GM23338 (cell line): ENCODE data around the gene MARCHF2. TPM values are rescaled to one million over a fixed set of nuclear protein-coding genes. Genes with fewer than 3 reads are reported as not detected.
A peak's percentile ranks its signal among the peaks of the same experiment; 100 is the strongest.

Experiments
- ATAC-seq: fragments of 200-7000 bp; cut with Tn5 transposase; 3 replicates; pipeline ENCODE4 v1.9.1; 2020
- DNase-seq: peaks from one replicate; pipeline ENCODE4 v3.0.0-alpha.2; 2015; ENCODE audit warnings: low spot score
- H2AFZ ChIP-seq: fragments of 200-600 bp; sonication (generic); 2 replicates; pipeline ENCODE4 v1.8.0; 2016; ENCODE audit warnings: antibody characterized with exemption, mild to moderate bottlenecking, moderate library complexity
- H3F3A ChIP-seq: fragments of 200-600 bp; sonication (generic); replicated peaks from 2 replicates; pipeline ENCODE4 v1.8.0; 2017; ENCODE audit warnings: antibody characterized with exemption, mixed run types, low read depth
- H3K27ac ChIP-seq: fragments of 200-600 bp; sonication (generic); 2 replicates; pipeline ENCODE4 v1.6.1; 2016; ENCODE audit warnings: low read depth
- H3K27me3 ChIP-seq: fragments of 200-600 bp; sonication (generic); 2 replicates; pipeline ENCODE4 v1.8.0; 2016; ENCODE audit warnings: mild to moderate bottlenecking, mixed run types, moderate library complexity; ENCODE audit not compliant: insufficient read depth
- H3K36me3 ChIP-seq: fragments of 200-600 bp; sonication (generic); 2 replicates; pipeline ENCODE4 v1.8.0; 2016; ENCODE audit warnings: mild to moderate bottlenecking; ENCODE audit not compliant: insufficient read depth
- H3K4me1 ChIP-seq: fragments of 200-600 bp; sonication (generic); 2 replicates; pipeline ENCODE4 v1.8.0; 2016; ENCODE audit warnings: mild to moderate bottlenecking, moderate library complexity; ENCODE audit not compliant: insufficient read depth
- H3K4me2 ChIP-seq: fragments of 200-600 bp; sonication (generic); 2 replicates; pipeline ENCODE4 v1.7.1; 2017; ENCODE audit warnings: mixed run types
- H3K4me3 ChIP-seq: fragments of 200-600 bp; sonication (generic); 2 replicates; pipeline ENCODE4 v1.6.1; 2016; ENCODE audit warnings: mixed run types
- H3K79me2 ChIP-seq: fragments of 200-600 bp; sonication (generic); replicated peaks from 2 replicates; pipeline ENCODE4 v1.8.0; 2017; ENCODE audit warnings: mild to moderate bottlenecking; ENCODE audit not compliant: insufficient read depth
- H3K9me2 ChIP-seq: fragments of 200-600 bp; sonication (generic); 2 replicates; pipeline ENCODE4 v1.8.0; 2017; ENCODE audit not compliant: insufficient read depth
- H4K20me1 ChIP-seq: fragments of 200-600 bp; sonication (generic); replicated peaks from 2 replicates; pipeline ENCODE4 v1.8.0; 2017; ENCODE audit warnings: mild to moderate bottlenecking; ENCODE audit not compliant: insufficient read depth
- H3K27ac Mint-ChIP-seq: 2 replicates; pipeline ENCODE4 v1.8.0; 2020; ENCODE audit warnings: inconsistent platforms, mild to moderate bottlenecking, moderate library complexity, mixed read lengths
- H3K27me3 Mint-ChIP-seq: 3 replicates; pipeline ENCODE4 v1.8.0; 2022; ENCODE audit warnings: low read depth, mild to moderate bottlenecking, moderate library complexity, mixed read lengths, inconsistent platforms; ENCODE audit not compliant: insufficient read depth, poor library complexity
- H3K36me3 Mint-ChIP-seq: 3 replicates; pipeline ENCODE4 v1.8.0; 2021; ENCODE audit warnings: low read depth, mild to moderate bottlenecking, inconsistent platforms, moderate library complexity, mixed read lengths
- H3K4me1 Mint-ChIP-seq: 3 replicates; pipeline ENCODE4 v1.8.0; 2020; ENCODE audit warnings: mild to moderate bottlenecking, inconsistent platforms, mixed read lengths
- H3K4me3 Mint-ChIP-seq: 3 replicates; pipeline ENCODE4 v1.8.0; 2021; ENCODE audit warnings: moderate library complexity, mild to moderate bottlenecking, inconsistent platforms, mixed read lengths
- H3K9me3 Mint-ChIP-seq: 3 replicates; pipeline ENCODE4 v1.8.0; 2020; ENCODE audit warnings: moderate library complexity, mild to moderate bottlenecking, inconsistent platforms, mixed read lengths
- ETS1 ChIP-seq: IDR thresholded peaks from 2 replicates; pipeline ENCODE4 v1.6.1; 2016; ENCODE audit warnings: antibody characterized with exemption
- POLR2AphosphoS5 ChIP-seq: IDR thresholded peaks from 2 replicates; pipeline ENCODE4 v1.6.1; 2016; ENCODE audit warnings: antibody characterized with exemption, low read depth
- STAT1 ChIP-seq: IDR thresholded peaks from one replicate; pipeline ENCODE4 v1.6.1; 2016; ENCODE audit warnings: antibody characterized with exemption; ENCODE audit not compliant: unreplicated experiment
- ZNF114 ChIP-seq: fragments of 250-450 bp; sonication (Bioruptor Pico); IDR thresholded peaks from 2 replicates; pipeline ENCODE4 v1.5.0; 2020; ENCODE audit warnings: mild to moderate bottlenecking, moderate library complexity
- ZNF331 ChIP-seq: fragments of 250-450 bp; sonication (Bioruptor Pico); IDR thresholded peaks from 2 replicates; pipeline ENCODE4 v1.5.0; 2020; ENCODE audit warnings: low read depth, mild to moderate bottlenecking, moderate library complexity
- polyA plus RNA-seq: library from polyadenylated mRNA; unstranded; fragments of >200 nt; fragmentation: Nextera tagmentation; extraction: Ambion mirVana; gene quantifications from 2 replicates; pipeline ENCODE4 v1.2.1, GENCODE V29; 2016
- total RNA-seq: library from RNA; depleted of rRNA; stranded (reverse); fragments of >200 nt; shearing (Covaris generic); gene quantifications from 2 replicates; pipeline ENCODE4 v1.2.3, GENCODE V29; 2014
- TF ChIP-seq, protein P1 (sequence below), 2 experiments: fragments of 200-600 bp in 1 of 2; sonication (generic) in 1 of 2; conservative IDR thresholded peaks; 2 replicates each; pipeline versions ENCODE4 v1.5.1 to v1.6.1; 2016 to 2017; ENCODE audit warnings: antibody characterized with exemption in 2 of 2, low read depth in 2 of 2, mild to moderate bottlenecking in 2 of 2, moderate library complexity in 1 of 2

Gene MARCHF2
- total and polyA plus RNA-seq, 2 experiments from 2014 or later = 18.9 to 50.1 TPM

DNA sequence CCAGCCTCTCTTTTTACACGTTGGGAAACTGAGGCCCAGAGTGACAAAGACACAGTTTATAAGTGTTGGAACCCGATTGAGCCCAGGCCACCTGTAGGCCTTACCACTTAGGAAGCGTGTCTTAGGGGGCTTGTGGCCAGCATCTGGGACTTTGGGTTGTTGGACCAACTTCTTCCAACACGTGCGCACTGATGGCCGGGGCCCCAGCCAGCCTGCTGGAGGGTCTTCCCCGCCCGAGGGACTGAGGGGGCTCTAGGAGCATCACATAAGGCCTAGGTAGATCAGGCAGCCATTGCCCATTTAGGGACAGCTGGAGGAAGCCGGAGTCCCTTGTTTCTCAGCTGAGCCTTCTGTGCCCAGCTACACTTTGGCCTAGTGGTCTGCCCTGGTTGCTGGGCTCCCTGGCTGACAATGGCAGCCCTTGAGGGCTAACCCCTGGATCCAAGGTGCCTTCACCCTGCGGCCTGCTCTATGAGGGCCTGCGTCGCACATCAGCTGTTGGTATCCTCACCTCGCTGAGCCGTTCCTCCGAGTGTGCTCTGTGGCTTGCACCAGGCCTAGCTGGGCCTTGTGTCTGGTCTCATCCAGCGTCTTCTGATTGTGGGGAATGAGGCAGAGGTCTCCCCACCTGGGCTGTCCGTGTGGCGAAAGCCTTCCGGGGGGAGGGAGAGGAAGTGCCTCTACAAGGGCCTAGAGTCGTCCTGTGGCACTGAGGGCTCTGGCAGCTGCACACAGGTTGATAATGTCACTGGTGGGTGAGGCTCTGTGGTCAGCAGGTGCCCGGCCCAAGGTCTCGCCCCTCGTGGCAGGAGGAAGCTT, 21.7 kb upstream of the MARCHF2 start:
- peaks cover 8% of the 10 kb centered on the region for H3K4me1 Mint-ChIP-seq
- H3K4me3 Mint-ChIP-seq = peak overlapping the region; percentile 92
- no peak for TF ChIP-seq ZNF114 (CRISPR knock-in tag)
- ATAC-seq = no peak
- H3F3A ChIP-seq = peaks cover 9% of the 10 kb centered on the region; the same call in 1 of the 2 replicates
- 0 out of 2 replicates have a peak overlapping the region, but pooled peaks have one; percentile 80 for H3K27ac ChIP-seq
- H3K36me3 Mint-ChIP-seq = peaks cover 16% of the 10 kb centered on the region
- peaks cover 18% of the 10 kb centered on the region for H4K20me1 ChIP-seq
- no peak for DNase-seq
- peak overlapping the region; percentile 81 for H3K4me2 ChIP-seq
- H3K27ac Mint-ChIP-seq = peak overlapping the region; percentile 62
- no peaks in the 10 kb centered on the region for H3K36me3 ChIP-seq
- H3K27me3 Mint-ChIP-seq = peaks cover 15% of the 10 kb centered on the region
- peaks cover 7% of the 10 kb centered on the region; the same call in 1 of the 2 replicates for H3K4me1 ChIP-seq
- H3K9me2 ChIP-seq = no peaks in the 10 kb centered on the region
- peaks cover 55% of the 10 kb centered on the region for H3K79me2 ChIP-seq
- H3K4me3 ChIP-seq = peak overlapping the region; percentile 50
- H2AFZ ChIP-seq = no peak overlapping the region
- H3K9me3 Mint-ChIP-seq = peaks cover 13% of the 10 kb centered on the region
- no peaks in the 10 kb centered on the region for H3K27me3 ChIP-seq

DNA sequence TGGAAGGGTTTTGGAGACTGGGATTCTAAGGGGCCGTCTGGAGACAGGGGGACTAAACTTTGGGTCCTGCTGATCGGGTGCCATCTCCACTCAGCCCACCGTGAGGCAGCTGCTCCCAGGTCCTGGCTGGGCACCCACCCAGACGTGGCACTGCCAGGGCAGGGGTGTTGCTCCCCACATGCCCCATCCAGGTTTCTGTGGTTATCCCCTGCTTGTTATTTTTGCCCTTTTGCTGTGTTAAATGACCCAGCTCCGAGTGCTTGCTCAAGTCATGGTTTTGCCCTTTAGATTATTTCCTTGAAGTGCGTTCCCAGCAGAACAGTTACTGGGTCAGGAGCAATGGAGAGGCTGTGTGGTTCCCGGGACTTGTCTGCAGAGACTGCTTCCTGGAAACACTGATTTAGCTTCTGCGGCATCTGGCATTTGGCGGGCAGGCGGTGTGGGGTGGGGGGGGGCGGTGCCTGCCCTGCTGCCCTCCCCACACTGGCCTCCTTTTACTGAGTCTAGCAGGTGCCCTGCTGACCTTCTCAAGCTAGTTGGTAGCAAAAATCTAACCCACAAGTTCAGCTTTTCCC, 21.0 kb upstream of the MARCHF2 start:
- H3K4me3 Mint-ChIP-seq = no peak overlapping the region; the same call in 2 of the 3 replicates
- Histone ChIP-seq H3K4me3 (no peak overlapping the region), H4K20me1 (peaks cover 18% of the 10 kb centered on the region), H3K9me2 (no peaks in the 10 kb centered on the region), H2AFZ (no peak overlapping the region), H3K4me2 (no peak overlapping the region), H3K36me3 (no peaks in the 10 kb centered on the region), H3K27ac (no peak overlapping the region), H3K4me1 (peaks cover 9% of the 10 kb centered on the region; the same call in 1 of the 2 replicates), H3K79me2 (peaks cover 60% of the 10 kb centered on the region), H3F3A (peaks cover 7% of the 10 kb centered on the region; the same call in 1 of the 2 replicates), H3K27me3 (no peaks in the 10 kb centered on the region)
- peaks cover 6% of the 10 kb centered on the region; the same call in 2 of the 3 replicates for H3K9me3 Mint-ChIP-seq
- 0 out of 2 replicates have a peak overlapping the region, but pooled peaks have one; percentile 62 for H3K27ac Mint-ChIP-seq
- H3K27me3 Mint-ChIP-seq = peaks cover 11% of the 10 kb centered on the region
- ATAC-seq (no peak), DNase-seq (no peak)
- TF ChIP-seq STAT1 (no peak), POLR2AphosphoS5 (no peak), ETS1 (no peak), ZNF331 (CRISPR knock-in tag) (no peak)
- TF ChIP-seq, protein P1, sequence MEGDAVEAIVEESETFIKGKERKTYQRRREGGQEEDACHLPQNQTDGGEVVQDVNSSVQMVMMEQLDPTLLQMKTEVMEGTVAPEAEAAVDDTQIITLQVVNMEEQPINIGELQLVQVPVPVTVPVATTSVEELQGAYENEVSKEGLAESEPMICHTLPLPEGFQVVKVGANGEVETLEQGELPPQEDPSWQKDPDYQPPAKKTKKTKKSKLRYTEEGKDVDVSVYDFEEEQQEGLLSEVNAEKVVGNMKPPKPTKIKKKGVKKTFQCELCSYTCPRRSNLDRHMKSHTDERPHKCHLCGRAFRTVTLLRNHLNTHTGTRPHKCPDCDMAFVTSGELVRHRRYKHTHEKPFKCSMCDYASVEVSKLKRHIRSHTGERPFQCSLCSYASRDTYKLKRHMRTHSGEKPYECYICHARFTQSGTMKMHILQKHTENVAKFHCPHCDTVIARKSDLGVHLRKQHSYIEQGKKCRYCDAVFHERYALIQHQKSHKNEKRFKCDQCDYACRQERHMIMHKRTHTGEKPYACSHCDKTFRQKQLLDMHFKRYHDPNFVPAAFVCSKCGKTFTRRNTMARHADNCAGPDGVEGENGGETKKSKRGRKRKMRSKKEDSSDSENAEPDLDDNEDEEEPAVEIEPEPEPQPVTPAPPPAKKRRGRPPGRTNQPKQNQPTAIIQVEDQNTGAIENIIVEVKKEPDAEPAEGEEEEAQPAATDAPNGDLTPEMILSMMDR (conservative IDR thresholded peaks at IDR 0.05; ENCODE audit: low read depth in 2 of 2) = no peak
- peaks cover 12% of the 10 kb centered on the region for H3K4me1 Mint-ChIP-seq
- peaks cover 10% of the 10 kb centered on the region for H3K36me3 Mint-ChIP-seq
